Mesenchymal stem cell (in vitro differentiated cells and primary cell): Measurements from ENCODE around the gene RFPL2. TPM values are rescaled to one million over a fixed set of nuclear protein-coding genes. Genes with fewer than 3 reads are reported as not detected.

Source experiments
- DNase-seq: peaks from one replicate; pipeline ENCODE4 v3.0.0-alpha.2; 2013
- H2AFZ ChIP-seq: one replicate; pipeline ENCODE4 v1.6.1; 2013; ENCODE audit warnings: low read depth, mild to moderate bottlenecking, control low read depth, inconsistent platforms, low read length, moderate library complexity
- H2AK5ac ChIP-seq: 2 replicates; pipeline ENCODE4 v1.6.1; 2013; ENCODE audit warnings: low read length, moderate library complexity, mild to moderate bottlenecking, inconsistent platforms; ENCODE audit not compliant: severe bottlenecking
- H2BK120ac ChIP-seq: one replicate; pipeline ENCODE4 v1.6.1; 2013; ENCODE audit warnings: low read depth, mild to moderate bottlenecking, inconsistent platforms, low read length, moderate library complexity
- H2BK12ac ChIP-seq, 2 experiments: one replicate each; pipeline ENCODE4 v1.6.1; 2013; ENCODE audit warnings: inconsistent platforms in 2 of 2, low read length in 2 of 2, mild to moderate bottlenecking in 2 of 2, moderate library complexity in 2 of 2, control low read depth in 1 of 2
- H2BK15ac ChIP-seq: one replicate; pipeline ENCODE4 v1.6.1; 2013; ENCODE audit warnings: mild to moderate bottlenecking, low read depth, inconsistent platforms; ENCODE audit not compliant: poor library complexity, severe bottlenecking
- H2BK5ac ChIP-seq: 2 replicates; pipeline ENCODE4 v1.6.1; 2013; ENCODE audit warnings: low read depth, mild to moderate bottlenecking, low read length, control low read depth, inconsistent platforms; ENCODE audit not compliant: poor library complexity, severe bottlenecking
- H3K14ac ChIP-seq, 2 experiments: one replicate each; pipeline ENCODE4 v1.6.1; 2013; ENCODE audit warnings: inconsistent platforms in 2 of 2, low read length in 2 of 2, control low read depth in 1 of 2, mild to moderate bottlenecking in 1 of 2, moderate library complexity in 1 of 2
- H3K18ac ChIP-seq, 2 experiments: one replicate each; pipeline ENCODE4 v1.6.1; 2013; ENCODE audit warnings: inconsistent platforms in 2 of 2, low read length in 2 of 2, control low read depth in 1 of 2, low read depth in 1 of 2, mild to moderate bottlenecking in 1 of 2
- H3K23ac ChIP-seq, 2 experiments: one replicate each; pipeline ENCODE4 v1.6.1; 2013; ENCODE audit warnings: inconsistent platforms in 2 of 2, low read length in 2 of 2, mild to moderate bottlenecking in 2 of 2, moderate library complexity in 2 of 2, control low read depth in 1 of 2
- H3K27ac ChIP-seq: 2 replicates; pipeline ENCODE4 v1.5.1; 2013; ENCODE audit warnings: mild to moderate bottlenecking, moderate library complexity, low read length, control low read depth, inconsistent platforms; ENCODE audit not compliant: poor library complexity, severe bottlenecking
- H3K27me3 ChIP-seq, 2 experiments: 2 replicates each; pipeline versions ENCODE4 v1.6.1 to v1.7.0; 2013; ENCODE audit warnings: low read length in 2 of 2, mild to moderate bottlenecking in 2 of 2, moderate library complexity in 2 of 2, control low read depth in 1 of 2, inconsistent platforms in 1 of 2; ENCODE audit not compliant: control insufficient read depth in 1 of 2, insufficient read depth in 1 of 2
- H3K36me3 ChIP-seq, 2 experiments: 2 replicates each; pipeline versions ENCODE4 v1.6.1 to v1.7.0; 2013; ENCODE audit warnings: low read length in 2 of 2, control low read depth in 1 of 2, inconsistent platforms in 1 of 2, low read depth in 1 of 2, mild to moderate bottlenecking in 1 of 2; ENCODE audit not compliant: insufficient read depth in 2 of 2, control insufficient read depth in 1 of 2
- H3K4ac ChIP-seq, 2 experiments: one replicate each; pipeline ENCODE4 v1.6.1; 2013; ENCODE audit warnings: inconsistent platforms in 2 of 2, low read length in 2 of 2, mild to moderate bottlenecking in 2 of 2, moderate library complexity in 2 of 2, control low read depth in 1 of 2, low read depth in 1 of 2
- H3K4me1 ChIP-seq: 2 replicates; pipeline ENCODE4 v1.6.1; 2013; ENCODE audit warnings: low read depth, low read length, control low read depth; ENCODE audit not compliant: control insufficient read depth, insufficient read depth
- H3K4me2 ChIP-seq: 2 replicates; pipeline ENCODE4 v1.6.1; 2013; ENCODE audit warnings: low read length, mild to moderate bottlenecking, inconsistent platforms; ENCODE audit not compliant: poor library complexity, severe bottlenecking
- H3K4me3 ChIP-seq, 2 experiments: 2 replicates each; pipeline versions ENCODE4 v1.5.1 to v1.7.0; 2013; ENCODE audit warnings: low read length in 2 of 2, mild to moderate bottlenecking in 2 of 2, control low read depth in 1 of 2, low read depth in 1 of 2; ENCODE audit not compliant: insufficient read depth in 1 of 2
- H3K79me1 ChIP-seq: replicated peaks from 2 replicates; pipeline ENCODE4 v1.6.1; 2013; ENCODE audit warnings: mild to moderate bottlenecking, control low read depth, low read length, inconsistent platforms; ENCODE audit not compliant: poor library complexity, severe bottlenecking
- H3K9ac ChIP-seq: 2 replicates; pipeline ENCODE4 v1.7.0; 2013; ENCODE audit warnings: mild to moderate bottlenecking, low read length, moderate library complexity
- H3K9me3 ChIP-seq: 2 replicates; pipeline ENCODE4 v1.7.0; 2013; ENCODE audit warnings: mild to moderate bottlenecking, low read length; ENCODE audit not compliant: control insufficient read depth
- H4K8ac ChIP-seq: one replicate; pipeline ENCODE4 v1.6.1; 2013; ENCODE audit warnings: inconsistent platforms, mild to moderate bottlenecking, low read length, moderate library complexity
- H4K91ac ChIP-seq: one replicate; pipeline ENCODE4 v1.6.1; 2013; ENCODE audit warnings: mild to moderate bottlenecking, low read length, inconsistent platforms
- WGBS: methylation state at CpG from one replicate; pipeline ENCODE4 v1.1.7; 2013; ENCODE audit warnings: mixed read lengths; 5-methylcytosine and 5-hydroxymethylcytosine counted together
- polyA plus RNA-seq, 2 experiments: library from polyadenylated mRNA; stranded (reverse); fragments of 200-250 nt; gene quantifications; one replicate each; pipeline ENCODE4 v1.2.3, GENCODE V29; 2013

RFPL2 gene
- not detected for polyA plus RNA-seq (2013, experiment 1 of 2)
- polyA plus RNA-seq (2013, experiment 2 of 2): not detected

GRCh38 chr22:32204856-32205722 lies at the start of gene RFPL2:
RFPL2 (minus strand) TSS chr22:32205073; CDS start chr22:32202451, 2,622 bp downstream.
- WGBS: 11% methylated on average over 38 of the region's 41 CpGs
- Histone ChIP-seq H3K4me3 (peak within 1 kb of the TSS; percentile 10 to 38), H3K18ac (no peak within 1 kb of the TSS), H2AK5ac (no peak within 1 kb of the TSS), H4K8ac (peak within 1 kb of the TSS; percentile 76), H3K4me1 (peaks cover 25% of the 10 kb centered on the region), H2BK120ac (no peak within 1 kb of the TSS), H3K9ac (no peak within 1 kb of the TSS), H2AFZ (peak within 1 kb of the TSS; percentile 54), H3K9me3 (no peaks in the 10 kb centered on the region), H3K27ac (no peak within 1 kb of the TSS), H2BK5ac (no peak within 1 kb of the TSS), H3K23ac (peak within 1 kb of the TSS in 1 of 2 experiments; percentile 73), H3K36me3 (no peaks in the 10 kb centered on the region), H2BK12ac (no peak within 1 kb of the TSS), H3K4me2 (peak within 1 kb of the TSS; percentile 6), H3K79me1 (no peaks in the 10 kb centered on the region), H2BK15ac (no peak within 1 kb of the TSS), H3K4ac (no peak within 1 kb of the TSS), H4K91ac (no peak within 1 kb of the TSS), H3K14ac (no peak within 1 kb of the TSS), H3K27me3 (peaks cover 33 to 47% of the 10 kb centered on the region in 2 experiments)
- DNase-seq: peak; percentile 67

GRCh38 chr22:32249231-32249630 lies 44.4 kb upstream of the RFPL2 start:
- Histone ChIP-seq H2BK120ac (no peak overlapping the region), H3K4me2 (no peak overlapping the region)

GRCh38 chr22:32248276-32248675 lies 43.4 kb upstream of the RFPL2 start:
- Histone ChIP-seq H3K9me3 (no peaks in the 10 kb centered on the region), H2BK15ac (no peak overlapping the region), H3K4me2 (no peak overlapping the region), H3K27ac (no peak overlapping the region), H2BK5ac (no peak overlapping the region), H3K36me3 (no peaks in the 10 kb centered on the region), H4K91ac (no peak overlapping the region), H3K27me3 (peaks cover 0 to 23% of the 10 kb centered on the region in 2 experiments), H2BK12ac (no peak overlapping the region), H3K4me3 (no peak overlapping the region), H2AFZ (no peak overlapping the region), H2BK120ac (no peak overlapping the region), H3K79me1 (no peaks in the 10 kb centered on the region), H3K14ac (no peak overlapping the region), H3K4me1 (no peaks in the 10 kb centered on the region), H2AK5ac (no peak overlapping the region), H3K9ac (no peak overlapping the region), H3K23ac (no peak overlapping the region), H4K8ac (no peak overlapping the region), H3K4ac (no peak overlapping the region), H3K18ac (no peak overlapping the region)
- WGBS: 58% methylated on average over 1 of the region's 1 CpG
- no peak for DNase-seq

More at GRCh38 chr22:32249231-32249630, 44.4 kb upstream of the RFPL2 start:
- WGBS: 100% methylated on average over 1 of the region's 1 CpG
- no peak overlapping the region for H2BK5ac ChIP-seq
- no peaks in the 10 kb centered on the region for H3K9me3 ChIP-seq
- H2BK15ac ChIP-seq: no peak overlapping the region
- no peak overlapping the region for H3K4me3 ChIP-seq
- no peaks in the 10 kb centered on the region for H3K36me3 ChIP-seq
- no peaks in the 10 kb centered on the region for H3K79me1 ChIP-seq
- H3K23ac ChIP-seq: no peak overlapping the region
- DNase-seq: no peak
- H3K4ac ChIP-seq: no peak overlapping the region
- H2AK5ac ChIP-seq: no peak overlapping the region
- peaks cover 0 to 25% of the 10 kb centered on the region in 2 experiments for H3K27me3 ChIP-seq
- no peak overlapping the region for H3K14ac ChIP-seq
- no peaks in the 10 kb centered on the region for H3K4me1 ChIP-seq
- H3K27ac ChIP-seq: no peak overlapping the region
- H2AFZ ChIP-seq: no peak overlapping the region
- H3K9ac ChIP-seq: no peak overlapping the region
- no peak overlapping the region for H2BK12ac ChIP-seq
- H3K18ac ChIP-seq: no peak overlapping the region
- no peak overlapping the region for H4K8ac ChIP-seq
- no peak overlapping the region for H4K91ac ChIP-seq

- Histone ChIP-seq H3K4me1 (no peaks in the 10 kb centered on the region), H3K9ac (no peak overlapping the region), H3K23ac (no peak overlapping the region), H2BK15ac (no peak overlapping the region), H3K79me1 (no peaks in the 10 kb centered on the region), H2AK5ac (no peak overlapping the region), H2BK12ac (no peak overlapping the region), H3K36me3 (no peaks in the 10 kb centered on the region), H3K18ac (no peak overlapping the region), H3K9me3 (no peaks in the 10 kb centered on the region), H3K27me3 (peaks cover 0 to 16% of the 10 kb centered on the region in 2 experiments), H4K91ac (no peak overlapping the region), H2AFZ (no peak overlapping the region), H2BK5ac (no peak overlapping the region), H3K27ac (no peak overlapping the region), H3K4me2 (no peak overlapping the region), H4K8ac (no peak overlapping the region), H2BK120ac (no peak overlapping the region), H3K4ac (no peak overlapping the region), H3K4me3 (no peak overlapping the region), H3K14ac (no peak overlapping the region)
- DNase-seq: no peak
- 72% methylated on average over 4 of the region's 5 CpGs for WGBS
These were observed 41.3 kb upstream of the RFPL2 start for GRCh38 chr22:32246166-32246565.
